Suppressor macrophage treated with lipopolysaccharide for 4 hours (primary cell): ENCODE results near the gene DUXA.

ENCODE experiments used
- DNase-seq: peaks from one replicate; pipeline ENCODE4 v3.0.0-alpha.2; 2020

Gene DUXA

GRCh38 chr19:57105976-57106721 is 61.1 kb downstream of the DUXA start:
- no peak for DNase-seq
